DOHH2 (cell line): Measurements from ENCODE around the gene UBAC2.

Experiments
- H3F3A ChIP-seq: fragments of 200-600 bp; sonication (generic), shearing (Covaris generic); 2 replicates; pipeline ENCODE4 v1.6.0; 2016; ENCODE audit warnings: antibody characterized with exemption, mild to moderate bottlenecking; ENCODE audit not compliant: control insufficient read depth, insufficient read depth
- H3K27ac ChIP-seq: fragments of 200-600 bp; sonication (generic); 2 replicates; pipeline ENCODE4 v1.5.1; 2014; ENCODE audit warnings: low read depth, mild to moderate bottlenecking, low read length, moderate library complexity
- H3K27me3 ChIP-seq: fragments of 200-600 bp; sonication (generic); 2 replicates; pipeline ENCODE4 v1.6.1; 2014; ENCODE audit warnings: mild to moderate bottlenecking, low read length, mixed read lengths; ENCODE audit not compliant: control insufficient read depth
- H3K36me3 ChIP-seq: fragments of 200-600 bp; sonication (generic); 2 replicates; pipeline ENCODE4 v1.6.1; 2014; ENCODE audit warnings: mild to moderate bottlenecking, low read length, moderate library complexity, mixed read lengths; ENCODE audit not compliant: control insufficient read depth
- H3K4me1 ChIP-seq: fragments of 200-600 bp; sonication (generic); 2 replicates; pipeline ENCODE4 v1.6.1; 2014; ENCODE audit warnings: mild to moderate bottlenecking, low read length, mixed read lengths; ENCODE audit not compliant: control insufficient read depth
- H3K4me2 ChIP-seq: fragments of 200-600 bp; sonication (generic); 2 replicates; pipeline ENCODE4 v1.6.0; 2014; ENCODE audit warnings: mild to moderate bottlenecking, low read length, moderate library complexity
- H3K4me3 ChIP-seq: fragments of 200-600 bp; sonication (generic); 2 replicates; pipeline ENCODE4 v1.5.1; 2014; ENCODE audit warnings: mild to moderate bottlenecking, low read length, mixed read lengths
- H3K79me2 ChIP-seq: fragments of 200-600 bp; sonication (generic); 2 replicates; pipeline ENCODE4 v1.6.1; 2014; ENCODE audit warnings: mild to moderate bottlenecking, low read length, mixed read lengths; ENCODE audit not compliant: control insufficient read depth
- H3K9me2 ChIP-seq: fragments of 200-600 bp; sonication (generic); replicated peaks from 2 replicates; pipeline ENCODE4 v1.6.1; 2014; ENCODE audit warnings: mild to moderate bottlenecking, low read length, mixed read lengths; ENCODE audit not compliant: control insufficient read depth
- H3K9me3 ChIP-seq: fragments of 200-600 bp; sonication (generic); 2 replicates; pipeline ENCODE4 v1.6.1; 2014; ENCODE audit warnings: antibody characterized with exemption, low read length, mixed read lengths; ENCODE audit not compliant: control insufficient read depth, insufficient read depth
- H4K20me1 ChIP-seq: fragments of 200-600 bp; sonication (generic); 2 replicates; pipeline ENCODE4 v1.6.0; 2014; ENCODE audit warnings: low read depth, mild to moderate bottlenecking, antibody characterized with exemption, low read length, moderate library complexity; ENCODE audit not compliant: control insufficient read depth, insufficient read depth
- CTCF ChIP-seq: fragments of 200-600 bp; sonication (generic); IDR thresholded peaks from one replicate; pipeline ENCODE4 v1.5.1; 2014; ENCODE audit warnings: antibody characterized with exemption, mild to moderate bottlenecking, low read depth, low read length; ENCODE audit not compliant: poor library complexity, severe bottlenecking
- EZH2phosphoT487 ChIP-seq: fragments of 200-600 bp; sonication (generic); IDR thresholded peaks from 2 replicates; pipeline ENCODE4 v1.6.1; 2017; ENCODE audit warnings: borderline replicate concordance, mild to moderate bottlenecking, antibody characterized with exemption, low read length, moderate library complexity, mixed read lengths

Gene UBAC2

GRCh38 chr13:99431927-99432608, 231.4 kb downstream of the UBAC2 start:
- Histone ChIP-seq H4K20me1 (peaks cover 10% of the 10 kb centered on the region; the same call in 1 of the 2 replicates), H3K27ac (no peak overlapping the region), H3K27me3 (peaks cover 83% of the 10 kb centered on the region), H3K79me2 (no peaks in the 10 kb centered on the region), H3F3A (peaks cover 6% of the 10 kb centered on the region; the same call in 1 of the 2 replicates), H3K9me2 (no peaks in the 10 kb centered on the region), H3K4me1 (peaks cover 37% of the 10 kb centered on the region), H3K4me2 (peak overlapping the region; percentile 56), H3K4me3 (peak overlapping the region; percentile 34), H3K36me3 (no peaks in the 10 kb centered on the region), H3K9me3 (no peaks in the 10 kb centered on the region)
- no peak for TF ChIP-seq CTCF
- TF ChIP-seq EZH2phosphoT487: no peak

DNA sequence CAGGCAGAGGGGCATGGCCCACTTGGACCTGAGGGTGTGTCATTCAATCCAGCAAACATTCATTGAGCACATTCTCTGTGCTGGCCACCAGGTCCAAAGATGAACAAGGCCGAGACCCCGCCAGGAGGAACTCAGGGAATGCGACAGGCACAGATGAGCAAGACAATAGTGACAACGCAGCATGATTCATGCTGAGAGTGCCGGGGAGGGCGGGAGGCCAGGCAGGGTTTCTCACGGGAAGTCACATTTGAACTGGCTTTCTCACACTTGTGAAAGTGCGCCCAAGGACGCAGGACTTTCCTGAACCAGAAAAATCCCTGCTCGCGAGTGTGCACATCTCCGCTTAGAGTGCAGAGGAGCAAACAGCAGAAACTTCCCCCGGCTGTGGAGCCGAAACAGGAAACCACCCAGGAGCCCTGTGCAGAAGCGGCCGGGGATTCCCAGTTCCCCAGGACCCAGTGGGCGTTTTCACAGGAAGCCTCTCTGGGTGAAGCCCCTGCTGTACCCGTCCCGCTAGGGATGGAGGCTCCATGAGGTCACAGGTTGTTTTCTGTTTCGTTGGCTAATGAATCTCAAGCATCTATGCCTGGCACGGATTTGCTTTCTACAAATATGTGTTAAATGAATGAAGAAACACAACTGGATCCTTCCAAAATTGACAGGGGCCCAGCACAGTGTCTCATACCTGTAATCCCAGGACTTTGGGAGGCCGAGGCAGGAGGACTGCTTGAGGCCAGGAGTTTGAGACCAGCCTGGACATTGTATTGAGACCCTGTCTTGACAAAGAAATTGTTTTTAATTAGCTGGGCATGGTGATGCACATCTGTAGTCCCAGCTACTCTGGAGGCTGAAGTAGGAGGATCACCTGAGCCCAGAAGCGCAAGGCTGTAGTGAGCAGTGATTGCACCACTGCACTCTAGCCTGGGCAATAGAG, 232.2 kb downstream of the UBAC2 start:
- TF ChIP-seq CTCF (no peak), EZH2phosphoT487 (peak; percentile 57; the same call in 1 of the 2 replicates)
- Histone ChIP-seq H3K4me1 (peaks cover 38% of the 10 kb centered on the region), H3K36me3 (no peaks in the 10 kb centered on the region), H3K4me3 (peak overlapping the region; percentile 34), H3K9me3 (no peaks in the 10 kb centered on the region), H4K20me1 (peaks cover 10% of the 10 kb centered on the region; the same call in 1 of the 2 replicates), H3K79me2 (no peaks in the 10 kb centered on the region), H3K27ac (no peak overlapping the region), H3K27me3 (peaks cover 81% of the 10 kb centered on the region), H3K9me2 (no peaks in the 10 kb centered on the region), H3F3A (peaks cover 6% of the 10 kb centered on the region; the same call in 1 of the 2 replicates), H3K4me2 (peak overlapping the region; percentile 56)

GRCh38 chr13:99433543-99434075, 233.0 kb downstream of the UBAC2 start:
- H3K4me1 ChIP-seq: peaks cover 43% of the 10 kb centered on the region

More at GRCh38 chr13:99433543-99434075, 233.0 kb downstream of the UBAC2 start:
- no peaks in the 10 kb centered on the region for H3K36me3 ChIP-seq
- H3K27me3 ChIP-seq: peaks cover 79% of the 10 kb centered on the region
- no peaks in the 10 kb centered on the region for H3K9me2 ChIP-seq
- H3K79me2 ChIP-seq: no peaks in the 10 kb centered on the region
- H3K4me2 ChIP-seq: no peak overlapping the region
- no peak for TF ChIP-seq EZH2phosphoT487
- TF ChIP-seq CTCF: no peak
- H4K20me1 ChIP-seq: peaks cover 10% of the 10 kb centered on the region; the same call in 1 of the 2 replicates
- peaks cover 6% of the 10 kb centered on the region; the same call in 1 of the 2 replicates for H3F3A ChIP-seq
- H3K27ac ChIP-seq: no peak overlapping the region
- H3K4me3 ChIP-seq: no peak overlapping the region
- no peaks in the 10 kb centered on the region for H3K9me3 ChIP-seq
